GM12892 (cell line): ENCODE data around the gene PRKN.

Experiments
- POLR2A ChIP-seq: IDR thresholded peaks from 2 replicates; pipeline ENCODE4 v1.6.1; 2011; ENCODE audit warnings: low read depth, low read length, control low read depth
- POLR2AphosphoS5 ChIP-seq: IDR thresholded peaks from 2 replicates; pipeline ENCODE4 v1.6.1; 2011; ENCODE audit warnings: low read depth, low read length, control low read depth

- TF ChIP-seq POLR2A (no peak), POLR2AphosphoS5 (no peak)
Observed at GRCh38 chr6:162217058-162217457, 510.5 kb downstream of the PRKN start.
